ENCODE data around the gene SEMA4D.

GRCh38 chr9:89342213-89342612, 155.7 kb downstream of the SEMA4D start:
- no peak for TF ChIP-seq POLR2A (IDR thresholded peaks at IDR 0.05)
- TF ChIP-seq, protein P1, sequence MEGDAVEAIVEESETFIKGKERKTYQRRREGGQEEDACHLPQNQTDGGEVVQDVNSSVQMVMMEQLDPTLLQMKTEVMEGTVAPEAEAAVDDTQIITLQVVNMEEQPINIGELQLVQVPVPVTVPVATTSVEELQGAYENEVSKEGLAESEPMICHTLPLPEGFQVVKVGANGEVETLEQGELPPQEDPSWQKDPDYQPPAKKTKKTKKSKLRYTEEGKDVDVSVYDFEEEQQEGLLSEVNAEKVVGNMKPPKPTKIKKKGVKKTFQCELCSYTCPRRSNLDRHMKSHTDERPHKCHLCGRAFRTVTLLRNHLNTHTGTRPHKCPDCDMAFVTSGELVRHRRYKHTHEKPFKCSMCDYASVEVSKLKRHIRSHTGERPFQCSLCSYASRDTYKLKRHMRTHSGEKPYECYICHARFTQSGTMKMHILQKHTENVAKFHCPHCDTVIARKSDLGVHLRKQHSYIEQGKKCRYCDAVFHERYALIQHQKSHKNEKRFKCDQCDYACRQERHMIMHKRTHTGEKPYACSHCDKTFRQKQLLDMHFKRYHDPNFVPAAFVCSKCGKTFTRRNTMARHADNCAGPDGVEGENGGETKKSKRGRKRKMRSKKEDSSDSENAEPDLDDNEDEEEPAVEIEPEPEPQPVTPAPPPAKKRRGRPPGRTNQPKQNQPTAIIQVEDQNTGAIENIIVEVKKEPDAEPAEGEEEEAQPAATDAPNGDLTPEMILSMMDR (IDR thresholded peaks at IDR 0.05): no peak
